HG03039 (cell line): ENCODE measurements around the gene OSBPL9.

ENCODE experiments used
- ATAC-seq: cut with Tn5 transposase; IDR thresholded peaks from one replicate; pipeline ENCODE4 v1.9.1; 2021; ENCODE audit warnings: mild to moderate bottlenecking, moderate library complexity; ENCODE audit not compliant: unreplicated experiment

Gene OSBPL9

DNA sequence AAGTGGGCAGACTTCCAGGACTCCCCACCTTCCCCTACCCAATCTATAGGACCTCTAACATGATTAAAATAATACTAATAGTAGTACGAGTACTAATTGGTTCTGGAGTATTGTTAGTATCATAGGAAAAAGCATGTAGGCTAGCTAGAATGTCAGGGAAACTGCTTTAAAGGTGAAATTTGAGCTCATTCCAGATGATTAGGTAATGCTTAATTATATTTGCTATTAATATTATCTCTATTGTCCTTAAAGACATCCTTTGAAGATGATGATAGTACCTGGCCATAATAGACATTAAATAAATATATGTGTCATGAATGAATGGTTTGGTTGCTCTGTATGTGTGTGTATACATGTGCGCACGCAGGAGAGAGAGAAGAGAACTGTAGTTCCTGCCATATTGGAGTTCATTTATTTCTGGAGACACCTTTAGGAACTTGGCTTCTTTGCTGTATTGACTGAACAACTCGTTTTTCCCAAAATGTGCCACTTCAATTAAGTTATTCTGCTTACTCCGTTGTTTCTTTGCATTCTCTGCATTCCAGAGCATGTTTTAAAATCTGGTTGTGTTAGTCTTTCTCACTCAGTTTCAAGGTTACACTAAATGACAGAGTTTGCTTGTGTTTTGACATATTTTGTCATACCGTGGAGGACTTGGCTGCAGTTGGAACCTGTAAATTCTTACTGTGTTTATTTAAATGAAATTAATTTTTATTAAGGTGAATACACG, 117.1 kb downstream of the OSBPL9 start:
- no peak for ATAC-seq

- no peak for ATAC-seq
Measured at GRCh38 chr1:51734896-51735745, 118.2 kb downstream of the OSBPL9 start.

GRCh38 chr1:51735746-51736254, 118.9 kb downstream of the OSBPL9 start:
- no peak for ATAC-seq

DNA sequence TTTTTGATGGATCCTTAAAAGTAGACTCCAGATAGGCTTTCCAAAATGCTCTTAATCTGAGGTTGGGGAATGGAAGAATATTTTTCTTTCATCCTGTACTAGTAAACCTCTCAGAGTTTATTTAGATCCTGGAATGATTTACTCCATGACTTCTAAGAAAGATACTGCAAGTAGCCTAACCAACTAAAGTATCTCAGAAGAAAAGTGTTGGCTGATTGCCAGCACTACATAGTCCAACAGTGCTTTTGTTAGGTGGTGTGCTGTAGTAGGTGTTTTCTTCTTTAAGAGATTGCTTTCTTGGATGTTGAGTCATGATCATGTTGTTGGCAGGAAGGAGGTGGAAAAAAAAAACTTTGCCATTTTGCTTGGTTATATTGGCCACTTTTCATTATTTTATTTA, 119.8 kb downstream of the OSBPL9 start:
- no peak for ATAC-seq

GRCh38 chr1:51738681-51739080, 121.8 kb downstream of the OSBPL9 start:
- no peak for ATAC-seq

GRCh38 chr1:51740652-51741051, 123.8 kb downstream of the OSBPL9 start:
- ATAC-seq = no peak

DNA sequence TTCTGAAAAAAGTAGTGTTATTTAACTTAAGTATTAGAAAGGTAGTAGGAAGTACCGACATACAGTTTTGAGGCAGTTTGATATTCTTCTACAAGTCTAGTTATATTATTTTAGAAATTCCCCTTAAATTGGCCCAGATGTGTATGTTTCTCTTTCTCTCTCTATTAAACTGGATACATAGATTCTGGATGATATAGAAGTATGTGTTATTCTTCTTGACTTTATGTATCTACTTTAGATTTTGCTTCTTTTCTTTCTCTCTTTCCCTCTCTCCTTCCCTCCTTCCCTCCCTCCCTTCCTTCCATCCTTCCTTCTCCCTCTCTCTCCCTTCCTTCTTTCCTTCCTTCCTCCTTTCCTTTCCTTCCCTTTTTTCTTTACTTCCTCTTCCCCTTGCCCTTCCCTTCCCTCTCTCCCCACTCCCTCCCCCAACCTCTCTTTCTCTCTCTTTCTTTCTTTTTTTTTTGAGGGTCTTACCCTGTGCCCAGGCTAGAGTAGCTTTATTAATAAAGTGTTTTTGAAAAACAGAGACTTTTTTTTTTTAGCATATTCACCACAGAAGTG, 124.3 kb downstream of the OSBPL9 start:
- ATAC-seq = no peak

DNA sequence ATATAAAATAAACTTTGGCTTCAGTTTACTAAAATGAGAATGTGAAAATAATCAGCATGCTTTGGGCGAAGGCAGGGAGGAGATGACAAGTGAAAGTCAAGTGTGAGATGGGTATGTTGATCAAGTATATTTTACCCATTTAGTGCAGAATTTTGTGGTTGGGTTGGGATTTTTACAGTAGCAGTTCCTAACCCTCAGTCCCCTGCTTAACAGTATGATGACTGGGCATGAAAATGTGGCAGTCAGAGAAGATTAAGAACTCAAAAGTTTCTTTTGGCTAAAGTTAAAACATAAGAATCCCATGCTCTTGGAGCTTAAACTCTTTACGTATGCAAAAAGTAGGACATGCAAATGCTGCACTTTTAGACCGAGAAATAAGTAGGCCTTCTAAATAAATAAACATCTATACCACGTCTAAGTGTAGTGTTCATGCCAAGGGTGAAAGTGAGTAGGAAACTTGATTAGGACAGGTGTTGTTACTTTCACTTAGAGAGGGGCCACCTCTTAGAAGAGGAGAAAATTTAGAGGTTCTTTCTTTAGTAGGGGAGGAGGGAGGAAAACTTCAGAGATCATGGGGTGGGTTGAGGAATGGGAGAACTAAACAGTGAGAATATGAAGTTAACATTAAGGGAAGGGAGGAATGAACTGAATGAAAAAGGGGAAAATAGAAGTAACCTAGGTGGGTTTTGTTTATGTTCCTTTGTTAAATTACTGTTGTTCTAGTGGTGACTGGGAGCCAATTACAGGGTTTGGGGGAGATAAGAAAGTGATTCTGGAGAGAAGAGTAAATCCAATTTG, 127.8 kb downstream of the OSBPL9 start:
- no peak for ATAC-seq

DNA sequence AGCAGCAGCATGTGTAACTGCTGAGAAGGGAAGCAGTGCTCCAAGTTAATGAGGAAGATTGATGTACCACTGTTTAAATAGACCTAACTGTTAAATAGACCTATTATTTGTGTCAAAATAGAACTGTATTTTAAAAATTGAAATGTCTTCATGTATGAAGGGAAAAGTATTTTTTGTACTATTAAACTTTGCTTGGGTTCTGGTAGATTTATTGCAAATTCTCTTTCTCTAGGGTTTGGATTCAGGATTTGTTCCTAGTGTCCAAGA, 128.3 kb downstream of the OSBPL9 start:
- ATAC-seq = no peak

- no peak for ATAC-seq
Measured at GRCh38 chr1:51749151-51749550, 132.3 kb downstream of the OSBPL9 start.

- no peak for ATAC-seq
Measured at GRCh38 chr1:51750218-51750617, 133.3 kb downstream of the OSBPL9 start.

DNA sequence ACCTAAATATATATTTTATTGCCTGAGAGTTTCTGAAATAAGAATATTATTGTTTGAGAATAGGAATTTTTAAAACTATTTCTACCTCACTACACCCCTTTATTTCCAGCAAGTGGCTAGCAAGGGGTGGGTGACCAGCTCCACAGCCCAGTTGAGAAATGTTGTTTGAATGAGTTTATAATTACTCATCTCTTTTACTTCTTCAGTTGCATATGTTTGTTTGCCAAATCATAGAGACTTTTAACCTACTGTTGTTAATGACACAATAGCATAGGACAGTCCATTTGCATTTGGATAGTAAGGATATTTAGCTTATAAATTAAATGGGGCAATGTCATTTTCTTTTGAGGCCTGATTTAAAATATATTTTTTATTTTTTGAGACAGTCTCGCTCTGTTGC, 133.8 kb downstream of the OSBPL9 start:
- ATAC-seq = no peak

DNA sequence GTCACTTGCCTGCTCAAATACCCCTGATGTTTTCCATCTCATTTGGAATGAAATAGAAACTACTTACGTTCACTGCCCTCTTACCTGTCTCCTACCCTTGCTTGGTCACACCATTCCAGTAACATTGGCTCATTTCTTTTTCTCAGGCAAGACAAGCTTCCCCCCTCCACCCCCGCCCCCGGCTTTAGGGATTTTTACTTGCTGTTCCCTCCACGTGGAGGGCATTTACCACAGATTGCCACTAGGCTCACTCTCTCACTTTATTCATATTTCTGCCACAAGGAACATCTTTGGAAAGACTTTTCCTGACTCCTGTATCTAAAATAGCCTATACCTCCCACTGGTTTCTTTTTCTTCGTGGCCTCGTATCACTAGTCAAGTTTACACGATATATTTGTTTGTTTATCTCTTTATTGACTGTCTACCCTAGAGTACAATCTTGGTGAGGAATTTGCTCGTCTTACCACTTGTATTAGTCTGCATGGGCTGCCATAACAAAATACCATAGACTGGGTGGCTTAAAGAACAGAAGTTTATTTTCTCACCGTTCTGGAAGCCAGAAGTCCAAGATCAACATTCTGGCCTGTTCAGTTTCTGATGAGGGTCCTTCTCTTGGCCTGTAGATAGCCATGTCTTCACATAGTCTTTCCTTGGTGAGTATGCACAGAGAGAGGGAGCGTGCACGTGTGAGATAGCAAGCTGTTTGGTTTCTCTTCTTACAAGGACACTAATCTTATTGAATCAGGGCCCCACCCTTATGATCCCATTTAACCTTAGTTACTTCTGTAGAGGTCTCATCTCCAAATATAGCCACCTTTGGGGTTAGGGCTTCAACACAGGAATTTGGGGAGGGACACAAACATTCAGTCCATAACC, 135.4 kb downstream of the OSBPL9 start:
- no peak for ATAC-seq

DNA sequence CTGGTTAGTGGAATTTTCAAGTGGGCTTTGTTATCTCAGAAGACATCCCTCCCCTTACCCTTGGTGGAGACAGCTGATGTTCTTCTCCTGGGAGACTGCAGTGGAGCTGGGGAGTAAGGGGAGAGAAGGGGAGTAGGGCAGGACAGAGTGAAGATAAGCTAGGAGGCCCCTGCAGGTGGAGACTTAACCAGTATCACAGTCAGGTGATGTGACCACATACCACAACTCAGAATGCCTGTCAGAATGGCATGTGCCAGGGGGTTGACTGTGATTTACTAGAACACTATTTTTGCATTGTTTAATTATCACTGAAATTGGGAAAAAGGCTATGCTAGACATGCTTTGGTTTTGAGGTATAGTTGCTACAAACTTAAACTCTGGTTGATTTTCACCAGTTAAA, 137.1 kb downstream of the OSBPL9 start:
- ATAC-seq = no peak

- no peak for ATAC-seq
Measured at GRCh38 chr1:51754666-51755065, 137.8 kb downstream of the OSBPL9 start.

DNA sequence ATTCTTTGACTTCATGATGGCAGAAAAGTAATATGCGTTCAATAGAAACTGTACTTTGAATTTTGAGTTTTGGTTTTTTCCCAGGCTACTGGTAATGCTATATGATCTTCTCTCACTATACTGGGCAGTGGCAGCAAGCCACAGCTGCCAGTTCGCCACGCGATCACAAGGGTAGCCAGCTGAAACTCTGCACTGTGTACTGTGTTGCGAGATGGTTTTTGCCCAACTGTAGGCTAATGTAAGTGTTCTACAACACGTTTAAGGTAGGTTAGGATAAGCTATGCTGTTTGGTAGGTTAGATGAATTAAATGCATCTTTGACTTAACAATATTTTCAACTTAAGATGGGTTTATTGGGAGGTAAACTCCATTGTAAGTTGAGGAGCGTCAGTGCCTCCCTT, 138.5 kb downstream of the OSBPL9 start:
- ATAC-seq = no peak

DNA sequence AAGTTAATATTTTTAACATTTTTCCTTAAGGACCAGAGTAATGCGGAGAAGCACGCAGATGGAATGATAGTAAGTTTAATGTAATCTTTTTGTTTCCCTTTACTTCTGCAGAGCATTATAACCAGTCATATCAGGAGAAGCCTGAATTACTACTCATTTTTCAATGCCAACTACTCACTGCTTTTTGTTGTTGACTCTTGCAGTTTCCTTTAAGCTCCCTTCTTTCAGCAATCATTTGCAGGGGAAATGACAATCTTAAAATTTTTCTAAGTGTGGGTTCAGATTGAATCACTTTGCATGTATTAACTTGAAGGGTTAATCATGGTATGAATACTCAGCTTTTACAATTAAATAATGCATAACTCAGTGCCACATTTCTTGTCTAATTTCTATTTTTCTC, 139.4 kb downstream of the OSBPL9 start:
- ATAC-seq = no peak

GRCh38 chr1:51758310-51758709, 141.4 kb downstream of the OSBPL9 start:
- ATAC-seq = no peak

DNA sequence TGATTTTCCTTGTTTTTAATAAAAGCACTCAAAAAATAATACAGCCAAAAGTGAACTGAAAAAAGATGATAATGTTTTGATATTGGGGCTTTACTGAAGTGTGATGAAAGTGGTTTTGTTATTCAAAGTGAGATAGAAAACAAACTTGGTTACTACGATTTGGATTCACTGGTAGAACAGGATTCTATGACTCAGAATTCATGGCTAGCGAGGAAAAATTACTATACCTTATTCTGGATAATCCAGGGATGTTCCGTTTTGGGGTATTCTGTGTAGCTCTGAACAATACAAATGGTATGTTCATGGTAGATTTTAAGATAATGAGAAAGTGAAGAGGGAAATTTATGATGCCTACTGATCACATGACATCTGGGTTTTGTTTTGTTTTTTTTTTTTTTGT, 144.0 kb downstream of the OSBPL9 start:
- ATAC-seq = no peak

DNA sequence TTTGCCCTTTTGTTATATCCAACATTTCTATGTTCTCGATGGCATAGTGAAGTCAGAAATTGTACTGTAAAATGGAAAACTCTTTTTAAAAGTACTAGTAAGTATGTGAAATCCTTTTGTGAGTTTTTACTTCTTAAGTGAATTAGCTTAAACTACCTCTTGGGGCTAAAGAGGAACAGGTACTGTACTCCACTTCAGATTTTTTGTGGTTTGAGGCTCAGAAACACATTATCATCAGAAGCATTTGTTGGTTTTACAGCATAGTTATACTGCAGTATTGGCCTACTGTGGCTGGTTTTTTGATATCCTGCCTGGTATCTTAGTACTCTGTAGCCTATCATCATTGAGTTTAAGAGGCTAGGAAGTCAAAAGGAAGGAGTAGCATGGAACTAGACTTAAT, 144.5 kb downstream of the OSBPL9 start:
- ATAC-seq = no peak
